GM19452 (cell line): ENCODE data around the gene GOLGA3.

Experiments
- ATAC-seq: cut with Tn5 transposase; IDR thresholded peaks from one replicate; pipeline ENCODE4 v1.9.1; 2021; ENCODE audit not compliant: unreplicated experiment

Gene GOLGA3

DNA sequence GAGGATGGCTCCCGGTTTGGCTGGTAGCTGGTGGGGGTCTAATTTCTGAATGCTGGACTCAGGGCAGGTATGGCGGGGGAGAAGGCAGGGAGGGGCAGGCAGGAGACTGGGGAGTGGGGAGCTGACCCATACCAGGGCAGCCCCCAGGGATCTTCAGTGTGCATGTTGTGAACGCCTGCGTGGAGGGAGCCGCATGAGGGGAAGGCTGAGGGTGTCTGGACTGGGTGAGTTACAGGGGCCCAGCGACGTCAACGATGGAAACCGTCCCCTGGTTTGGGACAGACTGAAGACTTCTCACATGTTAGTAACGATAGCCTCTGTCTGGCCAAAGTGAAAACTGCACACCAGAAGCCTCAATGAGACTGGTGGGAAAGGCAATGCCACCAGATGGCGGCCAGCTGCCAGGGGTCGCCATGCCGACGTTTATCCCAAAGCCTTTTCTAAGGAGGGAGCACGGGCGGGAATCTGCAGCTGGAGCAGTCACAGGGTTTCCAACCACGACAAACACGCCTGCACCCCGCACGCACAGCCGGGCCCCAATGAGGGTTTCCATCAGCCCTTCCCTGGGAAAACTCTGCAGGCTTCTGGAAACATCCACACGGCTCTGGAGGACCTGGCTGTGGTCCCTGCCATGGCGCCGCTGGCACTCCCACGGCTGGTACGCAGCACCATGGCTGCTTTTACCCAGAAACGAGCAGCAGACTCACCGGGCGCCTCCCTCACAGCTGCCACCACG, 104.0 kb downstream of the GOLGA3 start:
- ATAC-seq = no peak

DNA sequence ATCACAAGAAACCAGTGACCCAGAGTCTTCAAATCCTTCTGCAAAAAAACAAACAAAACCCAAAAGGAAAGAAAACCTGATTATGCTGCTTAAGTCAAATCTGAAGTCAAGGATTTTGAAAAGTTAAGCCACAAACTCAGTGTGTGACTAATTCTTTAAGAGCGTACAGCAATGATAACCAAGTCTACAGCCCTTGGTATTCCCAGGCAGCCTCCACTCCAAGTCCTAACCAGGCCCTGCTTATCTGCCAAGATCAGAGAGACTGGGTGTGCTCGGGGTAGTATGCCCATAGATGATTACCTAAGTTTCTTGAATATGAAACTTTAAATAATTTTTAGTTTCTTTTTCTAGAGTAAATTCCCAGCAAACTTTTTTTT, 104.9 kb downstream of the GOLGA3 start:
- ATAC-seq = no peak

DNA sequence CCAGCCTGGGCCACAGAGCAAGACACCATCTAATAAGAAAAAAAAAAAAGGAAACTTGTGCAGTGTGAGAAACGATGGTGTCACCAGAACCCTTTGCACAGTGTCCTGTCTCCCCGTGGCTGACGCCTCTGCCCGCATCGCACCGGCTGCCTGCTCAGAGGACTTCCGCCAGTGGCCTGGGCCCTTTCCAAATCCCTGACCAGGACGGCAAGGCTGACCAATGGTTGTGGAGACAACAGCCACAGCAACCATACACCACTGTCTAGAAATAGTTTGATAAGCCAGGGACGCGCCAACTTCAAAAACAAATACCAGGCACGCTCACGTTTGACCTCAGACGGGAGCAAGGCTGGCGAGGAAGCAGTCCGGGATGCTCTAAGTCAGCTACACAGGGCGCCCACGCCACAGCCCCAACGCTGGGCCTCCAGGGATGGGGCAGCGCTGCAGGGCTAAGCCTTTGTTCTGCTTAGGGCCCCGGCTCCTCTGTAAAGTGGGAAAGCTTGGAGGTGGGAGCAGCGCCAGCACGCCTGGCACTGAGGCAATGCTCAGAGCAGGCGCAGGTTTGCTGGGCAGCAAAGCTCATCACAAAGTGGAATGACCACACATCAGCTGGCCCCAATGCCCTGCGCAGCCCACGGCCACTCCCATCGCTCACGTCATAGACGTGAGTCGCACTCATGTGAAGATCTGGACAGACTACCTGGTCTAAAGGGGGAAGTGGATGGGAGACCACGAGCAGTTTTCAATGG, 105.5 kb downstream of the GOLGA3 start:
- ATAC-seq = no peak

DNA sequence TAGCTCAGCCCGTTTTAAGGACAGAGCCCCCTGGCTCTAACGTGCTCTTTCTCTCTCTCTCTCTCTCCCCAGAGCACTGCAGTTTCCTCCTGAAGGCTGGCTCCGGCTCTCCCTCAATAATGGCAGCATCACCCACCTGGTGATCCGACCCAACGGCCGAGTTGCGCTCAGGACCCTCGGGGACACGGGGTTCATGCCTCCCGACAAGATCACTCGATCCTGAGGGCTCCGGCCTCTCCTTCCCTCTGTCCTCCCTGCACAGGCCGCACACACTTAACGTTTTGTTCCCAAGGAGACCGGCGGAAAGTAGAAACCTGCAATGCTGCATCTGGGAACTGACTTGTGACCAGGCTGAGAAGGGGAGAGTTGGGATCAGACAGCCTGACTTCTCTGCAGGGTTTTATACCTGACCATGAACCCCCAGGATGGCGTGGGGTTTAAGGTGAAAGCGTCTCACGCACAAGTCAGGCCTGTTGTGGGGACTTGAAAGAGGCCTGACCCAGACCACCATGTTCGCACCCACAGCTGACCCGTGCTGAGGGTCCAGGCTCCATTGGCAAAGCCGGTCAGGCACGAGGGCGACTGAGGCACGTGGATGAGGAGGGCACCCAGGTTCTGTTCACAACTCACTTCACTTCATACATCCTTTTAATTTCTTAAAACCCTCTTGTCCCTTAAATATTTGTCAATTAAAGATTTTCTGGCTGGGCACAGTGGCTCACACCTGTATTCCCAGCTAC, 107.9 kb downstream of the GOLGA3 start:
- no peak for ATAC-seq

DNA sequence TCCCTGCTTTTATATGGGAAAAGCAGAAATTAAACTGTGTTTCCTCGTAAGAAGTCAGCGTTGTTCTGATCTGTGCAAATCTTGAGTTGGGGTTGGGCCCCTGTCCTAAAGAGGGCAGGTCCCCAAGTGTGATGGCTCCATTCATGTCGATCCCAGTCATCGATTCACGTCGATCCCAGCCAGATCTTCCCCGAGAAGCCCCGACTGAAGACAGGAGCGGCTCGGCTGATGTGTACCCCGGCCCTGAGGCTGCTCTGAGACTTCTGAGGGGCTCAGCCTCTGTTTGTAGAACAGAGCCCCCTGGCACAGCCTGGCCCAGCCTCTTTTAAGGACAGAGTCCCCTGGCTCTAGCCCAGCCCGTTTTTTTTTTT, 108.7 kb downstream of the GOLGA3 start:
- ATAC-seq = no peak

DNA sequence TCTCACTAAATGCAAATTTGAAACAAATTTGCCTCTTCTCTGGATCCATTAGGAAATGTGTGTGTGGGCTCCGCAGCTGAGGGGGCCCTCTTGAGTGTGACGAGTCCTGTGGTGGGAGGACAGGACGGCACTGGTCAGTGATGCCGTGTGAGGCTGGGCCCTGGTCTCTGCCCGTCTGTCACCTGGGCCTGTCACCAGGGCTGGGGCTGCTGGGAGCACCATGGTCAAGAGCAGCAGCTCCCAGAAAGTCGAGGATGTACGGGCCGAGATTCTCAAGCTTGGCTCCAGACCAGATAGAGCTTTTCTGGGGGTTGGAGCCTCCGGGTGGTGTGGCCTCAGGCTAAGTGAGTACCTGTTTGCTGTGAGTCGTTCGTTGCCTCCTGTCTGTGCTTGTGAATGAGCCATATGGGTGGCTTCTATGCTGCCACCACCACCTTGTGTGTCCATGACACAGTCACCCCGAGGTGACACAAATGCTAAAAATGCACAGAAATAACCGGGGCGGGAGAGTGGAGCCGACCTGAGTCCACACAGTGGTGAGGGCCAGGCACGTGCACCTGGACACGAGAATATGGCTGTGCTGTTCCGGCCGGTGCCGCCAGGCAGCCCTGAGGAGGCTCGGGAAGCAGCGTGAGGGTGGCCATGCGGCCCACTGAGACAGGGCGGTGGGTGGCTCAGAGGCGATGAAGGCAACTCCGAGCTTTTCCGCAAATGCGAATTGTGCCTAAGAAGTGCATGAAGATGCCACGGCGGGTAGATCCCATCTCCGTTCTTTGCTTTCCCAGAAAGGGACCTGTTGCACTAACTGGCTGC, 109.3 kb downstream of the GOLGA3 start:
- no peak for ATAC-seq
